HepG2 (cell line): ENCODE data around the gene NSUN6. TPM values are rescaled to one million over a fixed set of nuclear protein-coding genes. Genes with fewer than 3 reads are reported as not detected.

Source experiments
- ARNTL ChIP-seq: sonication (generic); formaldehyde crosslinking; IDR thresholded peaks from 2 replicates; pipeline ENCODE4 v1.4.0; 2020; ENCODE audit warnings: mild to moderate bottlenecking, missing genetic modification reagents
- ATF7 ChIP-seq, 2 experiments: fragments of 450-650 bp in 1 of 2; sonication (generic) in 1 of 2; formaldehyde crosslinking in 1 of 2; IDR thresholded peaks; 2 replicates each; pipeline versions ENCODE4 v1.4.0 to v1.6.1; 2016 to 2020; ENCODE audit warnings: antibody characterized with exemption in 1 of 2, mild to moderate bottlenecking in 1 of 2, missing genetic modification reagents in 1 of 2
- CBX1 ChIP-seq: IDR thresholded peaks from one replicate; pipeline ENCODE4 v1.6.1; 2016; ENCODE audit warnings: antibody characterized with exemption, low read depth
- E2F5 ChIP-seq: sonication (generic); formaldehyde crosslinking; conservative IDR thresholded peaks from 2 replicates; pipeline ENCODE4 v1.4.0; 2020; ENCODE audit warnings: missing genetic modification reagents
- EZH2 ChIP-seq: conservative IDR thresholded peaks from 2 replicates; pipeline ENCODE4 v1.6.1; 2012; ENCODE audit warnings: mild to moderate bottlenecking, low read depth, low read length, moderate library complexity
- FOXP1 ChIP-seq, 2 experiments: fragments of 450-650 bp in 1 of 2; IDR thresholded peaks; 2 replicates each; pipeline ENCODE4 v1.6.1; 2017 to 2018; ENCODE audit warnings: antibody characterized with exemption in 1 of 2
- HIVEP1 ChIP-seq: sonication (generic); formaldehyde crosslinking; IDR thresholded peaks from 2 replicates; pipeline ENCODE4 v1.4.0; 2020; ENCODE audit warnings: mild to moderate bottlenecking, missing genetic modification reagents
- HMGXB4 ChIP-seq, 2 experiments: sonication (generic) in 1 of 2; formaldehyde crosslinking in 1 of 2; IDR thresholded peaks; 2 replicates each; pipeline versions ENCODE4 v1.4.0 to v1.6.1; 2018 to 2020; ENCODE audit warnings: missing genetic modification reagents in 2 of 2, borderline replicate concordance in 1 of 2, low read depth in 1 of 2, mild to moderate bottlenecking in 1 of 2, missing biosample characterization in 1 of 2
- HOXA3 ChIP-seq: sonication (generic); formaldehyde crosslinking; IDR thresholded peaks from 2 replicates; pipeline ENCODE4 v1.5.0; 2020; ENCODE audit warnings: missing genetic modification reagents
- KAT8 ChIP-seq: IDR thresholded peaks from 2 replicates; pipeline ENCODE4 v1.6.1; 2016; ENCODE audit warnings: missing genetic modification reagents, missing compliant biosample characterization
- NFE2 ChIP-seq: sonication (generic); formaldehyde crosslinking; IDR thresholded peaks from 2 replicates; pipeline ENCODE4 v1.4.0; 2020; ENCODE audit warnings: missing genetic modification reagents
- PBX3 ChIP-seq: sonication (generic); formaldehyde crosslinking; IDR thresholded peaks from 2 replicates; pipeline ENCODE4 v1.8.1; 2023; ENCODE audit warnings: missing genetic modification reagents, inconsistent platforms, borderline replicate concordance
- PCBP2 ChIP-seq: fragments of 200-400 bp; formaldehyde crosslinking; optimal IDR thresholded peaks from 2 replicates; pipeline ENCODE3; 2018; ENCODE audit warnings: low read length, low read depth; ENCODE audit not compliant: poor library complexity, severe bottlenecking
- SALL2 ChIP-seq: sonication (generic); formaldehyde crosslinking; IDR thresholded peaks from 2 replicates; pipeline ENCODE4 v1.8.1; 2023; ENCODE audit warnings: mild to moderate bottlenecking, missing genetic modification reagents, inconsistent platforms
- SMC3 ChIP-seq: IDR thresholded peaks from 2 replicates; pipeline ENCODE4 v1.6.1; 2011; ENCODE audit warnings: low read length, improper control_type of control experiment
- ZBTB21 ChIP-seq: sonication (generic); formaldehyde crosslinking; IDR thresholded peaks from 2 replicates; pipeline ENCODE4 v1.4.0; 2020; ENCODE audit warnings: missing genetic modification reagents
- ZFP91 ChIP-seq: sonication (generic); formaldehyde crosslinking; IDR thresholded peaks from 2 replicates; pipeline ENCODE4 v1.9.0; 2022; ENCODE audit warnings: missing genetic modification reagents, mild to moderate bottlenecking, borderline replicate concordance
- ZNF10 ChIP-seq: sonication (generic); formaldehyde crosslinking; IDR thresholded peaks from 2 replicates; pipeline ENCODE4 v1.4.0; 2020; ENCODE audit warnings: mild to moderate bottlenecking, low read depth, missing genetic modification reagents, borderline replicate concordance
- ZNF30 ChIP-seq: sonication (generic); formaldehyde crosslinking; IDR thresholded peaks from 2 replicates; pipeline ENCODE4 v1.5.0; 2020; ENCODE audit warnings: mild to moderate bottlenecking, missing genetic modification reagents
- ZNF362 ChIP-seq: sonication (generic); formaldehyde crosslinking; IDR thresholded peaks from 2 replicates; pipeline ENCODE4 v1.4.0; 2020; ENCODE audit warnings: missing genetic modification reagents, mild to moderate bottlenecking, borderline replicate concordance
- ZNF557 ChIP-seq: sonication (generic); formaldehyde crosslinking; IDR thresholded peaks from 2 replicates; pipeline ENCODE4 v1.4.0; 2020; ENCODE audit warnings: missing genetic modification reagents
- ZNF614 ChIP-seq: IDR thresholded peaks from 2 replicates; pipeline ENCODE4 v1.6.1; 2018; ENCODE audit warnings: missing biosample characterization, missing genetic modification reagents, inconsistent platforms, borderline replicate concordance
- ZSCAN29 ChIP-seq: sonication (generic); formaldehyde crosslinking; conservative IDR thresholded peaks from 2 replicates; pipeline ENCODE4 v1.4.0; 2020; ENCODE audit warnings: mild to moderate bottlenecking, missing genetic modification reagents
- polyA plus RNA-seq, 8 experiments: library from polyadenylated mRNA; depleted of rRNA in 3 of 8; stranded (reverse) in 7 of 8; unstranded in 1 of 8; fragments of >200 nt; fragmentation: Illumina TruSeq in 4 of 8; extraction: Trizol in 4 of 8; gene quantifications; 2 replicates each; pipeline versions ENCODE4 v1.2.1 to v1.2.3, GENCODE V29; 2011 to 2016; ENCODE audit warnings: low read depth in 4 of 8, missing spikeins in 1 of 8, mixed read lengths in 1 of 8; ENCODE audit not compliant: insufficient read depth in 1 of 8
- total RNA-seq, 5 experiments: library from RNA; depleted of rRNA; stranded (reverse); fragments of >200 nt; fragmentation: Illumina TruSeq; extraction: Trizol; gene quantifications; 2 replicates each; pipeline ENCODE4 v1.2.3, GENCODE V29; 2016; ENCODE audit warnings: low read depth in 1 of 5

Gene NSUN6
- total and polyA plus RNA-seq, 2 of the 13 experiments (the other 11 are each of a cell fraction or from before 2014, with no cell fraction given), result 17.2 to 19.3 TPM

GRCh38 chr10:18651324-18652007 is at the start of gene NSUN6 (continued):
- peak; percentile 61; the same call in 1 of the 2 replicates for TF ChIP-seq E2F5
- 0 out of 2 replicates have a peak, but pooled peaks have one; percentile 11 for TF ChIP-seq ATF7 (IDR thresholded peaks at IDR 0.05)
- TF ChIP-seq ATF7 (CRISPR knock-in tag; IDR thresholded peaks at IDR 0.05), result no peak
- TF ChIP-seq SALL2 (CRISPR knock-in tag), result 0 out of 2 replicates have a peak, but pooled peaks have one; percentile 35
- no peak for TF ChIP-seq EZH2
- no peak for TF ChIP-seq PBX3 (CRISPR knock-in tag)
- peak; percentile 90 for TF ChIP-seq ZFP91 (CRISPR knock-in tag)
- peak; percentile 94 for TF ChIP-seq KAT8
- TF ChIP-seq ZNF362 (CRISPR knock-in tag), result no peak
- no peak for TF ChIP-seq ZNF30 (CRISPR knock-in tag)
- peak; percentile 28; the same call in 1 of the 2 replicates for TF ChIP-seq ZNF614
- TF ChIP-seq FOXP1 (IDR thresholded peaks at IDR 0.05), result no peak
- no peak for TF ChIP-seq FOXP1 (CRISPR knock-in tag; IDR thresholded peaks at IDR 0.05)
- no peak for TF ChIP-seq ARNTL (CRISPR knock-in tag)
- no peak for TF ChIP-seq SMC3
- TF ChIP-seq ZNF10, result no peak
- TF ChIP-seq ZSCAN29, result no peak
- TF ChIP-seq ZNF557 (CRISPR knock-in tag), result no peak
- TF ChIP-seq HMGXB4 (CRISPR knock-in tag; IDR thresholded peaks at IDR 0.05; ENCODE audit: borderline replicate concordance in 1 of 2, low read depth in 1 of 2), result peak; percentile 29 to 36; a peak in 1 of 4 replicates
- TF ChIP-seq ZBTB21 (CRISPR knock-in tag), result no peak
- no peak for TF ChIP-seq PCBP2
- TF ChIP-seq NFE2, result no peak
- TF ChIP-seq HOXA3 (CRISPR knock-in tag), result peak; percentile 86; the same call in 1 of the 2 replicates
- no peak for TF ChIP-seq CBX1
- TF ChIP-seq HIVEP1 (CRISPR knock-in tag), result peak; percentile 60; the same call in 1 of the 2 replicates
